C4-2B (cell line): ENCODE results near the gene PSTPIP2.

Experiments
- H3K27ac ChIP-seq: fragments of 450-650 bp; 2 replicates; pipeline ENCODE4 v1.5.1; 2017
- ZFX ChIP-seq: fragments of 450-650 bp; IDR thresholded peaks from 2 replicates; pipeline ENCODE4 v1.6.1; 2017
- TF ChIP-seq, protein P1 (sequence below): fragments of 450-650 bp; conservative IDR thresholded peaks from 2 replicates; pipeline ENCODE4 v1.5.1; 2017; ENCODE audit warnings: mild to moderate bottlenecking

Gene PSTPIP2

DNA sequence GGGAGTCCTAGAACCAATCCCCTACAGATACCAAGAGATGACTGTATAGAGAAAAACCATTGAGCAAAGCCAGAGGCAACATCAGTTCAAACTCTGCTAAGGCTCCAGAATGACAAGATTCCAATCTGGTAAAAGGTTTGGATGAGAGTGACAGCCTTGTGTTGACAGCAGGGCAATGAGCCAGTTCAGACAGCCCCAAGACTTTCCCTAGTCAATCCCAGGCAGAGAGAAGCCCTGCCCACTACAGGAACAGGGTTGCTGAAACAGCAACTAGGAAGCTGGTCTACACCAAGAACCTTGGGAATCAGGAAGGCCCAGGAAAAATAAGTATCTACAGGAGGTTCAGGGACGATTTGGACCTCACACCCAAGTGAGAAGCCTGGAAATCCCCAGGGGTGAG, 3.3 kb downstream of the PSTPIP2 start:
- no peak overlapping the region for H3K27ac ChIP-seq
- TF ChIP-seq, protein P1, sequence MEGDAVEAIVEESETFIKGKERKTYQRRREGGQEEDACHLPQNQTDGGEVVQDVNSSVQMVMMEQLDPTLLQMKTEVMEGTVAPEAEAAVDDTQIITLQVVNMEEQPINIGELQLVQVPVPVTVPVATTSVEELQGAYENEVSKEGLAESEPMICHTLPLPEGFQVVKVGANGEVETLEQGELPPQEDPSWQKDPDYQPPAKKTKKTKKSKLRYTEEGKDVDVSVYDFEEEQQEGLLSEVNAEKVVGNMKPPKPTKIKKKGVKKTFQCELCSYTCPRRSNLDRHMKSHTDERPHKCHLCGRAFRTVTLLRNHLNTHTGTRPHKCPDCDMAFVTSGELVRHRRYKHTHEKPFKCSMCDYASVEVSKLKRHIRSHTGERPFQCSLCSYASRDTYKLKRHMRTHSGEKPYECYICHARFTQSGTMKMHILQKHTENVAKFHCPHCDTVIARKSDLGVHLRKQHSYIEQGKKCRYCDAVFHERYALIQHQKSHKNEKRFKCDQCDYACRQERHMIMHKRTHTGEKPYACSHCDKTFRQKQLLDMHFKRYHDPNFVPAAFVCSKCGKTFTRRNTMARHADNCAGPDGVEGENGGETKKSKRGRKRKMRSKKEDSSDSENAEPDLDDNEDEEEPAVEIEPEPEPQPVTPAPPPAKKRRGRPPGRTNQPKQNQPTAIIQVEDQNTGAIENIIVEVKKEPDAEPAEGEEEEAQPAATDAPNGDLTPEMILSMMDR, result no peak
- TF ChIP-seq ZFX, result no peak

- H3K27ac ChIP-seq, result no peak overlapping the region
- no peak for TF ChIP-seq ZFX
- TF ChIP-seq, protein P1, result no peak
These were observed 4.5 kb downstream of the PSTPIP2 start for GRCh38 chr18:46067438-46068007.

DNA sequence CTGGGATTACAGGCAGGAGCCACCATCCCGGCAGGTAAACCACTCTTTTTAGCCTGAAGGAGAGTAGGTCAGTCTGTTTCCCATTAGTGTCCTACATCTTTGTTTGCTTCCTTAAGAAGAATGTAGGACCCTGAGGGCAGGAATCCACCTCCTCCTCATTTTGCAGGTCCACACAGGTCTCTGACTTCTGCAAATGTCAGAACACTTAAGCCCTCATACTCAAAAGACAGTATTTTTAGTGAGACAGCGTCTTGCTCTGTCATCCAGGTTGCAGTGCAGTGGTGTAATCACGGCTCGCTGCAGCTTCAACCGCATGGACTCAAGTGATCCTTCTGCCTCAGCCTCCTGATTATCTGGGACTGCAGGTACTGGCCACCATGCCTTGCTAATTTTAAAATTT, 9.3 kb downstream of the PSTPIP2 start:
- H3K27ac ChIP-seq, result no peak overlapping the region
- TF ChIP-seq, protein P1, result no peak
- TF ChIP-seq ZFX, result no peak

DNA sequence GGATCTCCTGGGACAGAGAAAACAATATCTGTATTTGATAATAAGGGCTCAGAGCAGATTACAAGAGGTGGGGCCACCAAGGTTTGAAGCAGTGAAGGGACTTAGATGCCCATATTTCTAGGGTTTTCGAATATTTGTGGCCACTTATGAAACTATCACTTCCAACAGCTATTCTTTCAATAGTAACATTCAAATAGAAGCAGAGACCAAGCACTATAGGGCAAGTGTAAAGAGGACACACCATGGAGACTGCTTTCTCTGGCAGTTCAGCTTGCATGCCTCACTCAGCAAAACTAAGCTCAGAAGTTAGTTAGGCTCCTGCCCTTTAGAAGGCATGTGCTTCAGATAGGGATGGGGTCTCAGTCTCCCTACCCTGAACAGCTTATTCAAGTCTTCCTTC, 10.3 kb downstream of the PSTPIP2 start:
- TF ChIP-seq, protein P1, result no peak
- TF ChIP-seq ZFX, result no peak
- H3K27ac ChIP-seq, result no peak overlapping the region

- TF ChIP-seq ZFX, result no peak
- TF ChIP-seq, protein P1, result no peak
- H3K27ac ChIP-seq, result no peak overlapping the region
These were observed 10.7 kb downstream of the PSTPIP2 start for GRCh38 chr18:46061387-46061786.

DNA sequence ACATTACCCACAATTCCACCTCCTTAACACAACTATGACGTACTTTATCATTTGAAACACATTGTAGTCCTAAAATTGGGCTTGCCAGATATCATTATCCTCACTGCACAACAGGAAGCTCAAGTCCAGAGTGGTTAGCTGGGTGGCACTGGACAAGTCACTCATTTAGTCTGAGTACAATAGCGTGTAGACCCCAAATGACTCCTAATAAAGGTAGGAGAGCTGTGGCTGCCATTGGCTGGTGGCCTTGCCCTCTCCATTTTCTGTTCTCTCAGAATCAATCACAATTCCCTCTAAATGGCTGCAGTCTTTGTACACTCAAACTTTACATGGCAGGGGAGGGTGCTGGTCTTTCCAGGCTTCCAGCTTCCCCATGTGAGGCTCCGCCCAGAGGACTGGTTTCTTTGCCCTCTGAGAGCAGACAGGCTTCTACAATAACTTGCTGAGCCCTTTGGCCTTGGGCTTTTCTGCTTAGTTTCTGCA, 11.7 kb downstream of the PSTPIP2 start:
- TF ChIP-seq ZFX, result no peak
- TF ChIP-seq, protein P1, result no peak
- H3K27ac ChIP-seq, result no peak overlapping the region

- TF ChIP-seq, protein P1, result no peak
- H3K27ac ChIP-seq, result no peak overlapping the region
These were observed 16.2 kb downstream of the PSTPIP2 start for GRCh38 chr18:46055838-46056230.
